Endothelial cell of umbilical vein (primary cell): Measurements from ENCODE around the gene PPP1R13B. TPM values are rescaled to one million over a fixed set of nuclear protein-coding genes. Genes with fewer than 3 reads are reported as not detected.

Experiments used
- BruUV-seq: library from RNA; stranded (reverse); fragments of 400-500 nt; replicated peaks from 2 replicates; lab custom pipeline; 2021; lab: Mats Ljungman, UMichigan
- CTCF ChIA-PET: fragments of 300-600, 350-600 bp; sonication (Branson Sonifier 250); formaldehyde crosslinking; loops from one replicate; lab custom pipeline; 2021; ENCODE audit warnings: antibody characterized with exemption, inconsistent platforms; lab: Charles Lee
- POLR2A ChIA-PET: fragments of 300-600, 350-600 bp; sonication (Branson Sonifier 250); formaldehyde crosslinking; loops from one replicate; lab custom pipeline; 2021; ENCODE audit warnings: antibody characterized with exemption, inconsistent platforms; lab: Charles Lee
- DNase-seq: peaks from one replicate; pipeline ENCODE4 v3.0.0-alpha.2; 2011; ENCODE audit warnings: low read depth, low spot score
- FAIRE-seq: peaks from 2 replicates; lab custom pipeline; 2011; peaks lifted over from hg19 to GRCh38; lab: Jason Lieb, UNC
- H2AFZ ChIP-seq: 2 replicates; pipeline ENCODE4 v1.6.0; 2012; ENCODE audit warnings: low read depth, low read length, control low read depth, inconsistent platforms
- H3K27ac ChIP-seq: 2 replicates; pipeline ENCODE4 v1.5.1; 2011; ENCODE audit warnings: low read depth, mild to moderate bottlenecking, control low read depth, low read length, moderate library complexity; ENCODE audit not compliant: insufficient read depth
- H3K27me3 ChIP-seq, 2 experiments: 2 replicates each; pipeline versions ENCODE4 v1.6.0 to v1.6.1; 2011; ENCODE audit warnings: low read length in 2 of 2, mixed read lengths in 1 of 2; ENCODE audit not compliant: control insufficient read depth in 2 of 2, insufficient read depth in 2 of 2
- H3K36me3 ChIP-seq, 2 experiments: 2 replicates in 1 of 2; 3 replicates in 1 of 2; pipeline ENCODE4 v1.5.1; 2011; ENCODE audit warnings: low read length in 2 of 2, mild to moderate bottlenecking in 1 of 2, moderate library complexity in 1 of 2; ENCODE audit not compliant: control insufficient read depth in 2 of 2, insufficient read depth in 2 of 2; ENCODE audit errors: extremely low read depth in 1 of 2
- H3K4me1 ChIP-seq: 3 replicates; pipeline ENCODE4 v1.5.1; 2011; ENCODE audit warnings: mild to moderate bottlenecking, low read length; ENCODE audit not compliant: control insufficient read depth, insufficient read depth; ENCODE audit errors: extremely low read depth
- H3K4me2 ChIP-seq: 2 replicates; pipeline ENCODE4 v1.6.1; 2011; ENCODE audit warnings: low read length, control low read depth, mixed read lengths; ENCODE audit not compliant: insufficient read depth
- H3K4me3 ChIP-seq, 3 experiments: fragments of 200-600 bp in 1 of 3; sonication (generic), shearing (Covaris generic) in 1 of 3; replicated peaks in 1 of 3; 2 replicates each; pipeline ENCODE4 v1.5.1; 2011 to 2016; ENCODE audit warnings: control low read depth in 3 of 3, low read length in 3 of 3, mild to moderate bottlenecking in 2 of 3, inconsistent platforms in 1 of 3, low read depth in 1 of 3, moderate library complexity in 1 of 3; ENCODE audit not compliant: insufficient read depth in 1 of 3
- H3K79me2 ChIP-seq: 2 replicates; pipeline ENCODE4 v1.6.0; 2012; ENCODE audit warnings: low read length, inconsistent platforms; ENCODE audit not compliant: control insufficient read depth, insufficient read depth
- H3K9ac ChIP-seq: replicated peaks from 2 replicates; pipeline ENCODE3; 2011; ENCODE audit warnings: low read length, control low read depth; ENCODE audit not compliant: insufficient read depth; ENCODE audit errors: extremely low read depth
- H3K9me1 ChIP-seq: replicated peaks from 3 replicates; pipeline ENCODE4 v1.6.0; 2011; ENCODE audit warnings: mild to moderate bottlenecking, low read length; ENCODE audit not compliant: control insufficient read depth, insufficient read depth; ENCODE audit errors: extremely low read depth
- H3K9me3 ChIP-seq: replicated peaks from 2 replicates; pipeline ENCODE4 v1.5.1; 2012; ENCODE audit warnings: low read length, inconsistent platforms; ENCODE audit not compliant: control insufficient read depth, insufficient read depth
- H4K20me1 ChIP-seq: replicated peaks from 2 replicates; pipeline ENCODE3; 2011; ENCODE audit warnings: mild to moderate bottlenecking, low read length; ENCODE audit not compliant: control insufficient read depth, insufficient read depth; ENCODE audit errors: extremely low read depth
- CTCF ChIP-seq, 2 donors: IDR thresholded peaks; 1 replicate in 1 of 2; 2 replicates in 1 of 2; pipeline ENCODE4 v1.5.1; 2011; ENCODE audit warnings: low read length in 2 of 2, mild to moderate bottlenecking in 2 of 2, moderate library complexity in 2 of 2, control low read depth in 1 of 2, inconsistent platforms in 1 of 2, low read depth in 1 of 2; ENCODE audit not compliant: insufficient read depth in 1 of 2; ENCODE audit errors: extremely low read depth in 1 of 2
- EZH2 ChIP-seq: IDR thresholded peaks from 2 replicates; pipeline ENCODE4 v1.6.1; 2012; ENCODE audit warnings: borderline replicate concordance, low read depth, mild to moderate bottlenecking, moderate library complexity, low read length, inconsistent platforms; ENCODE audit not compliant: severe bottlenecking
- FOS ChIP-seq: IDR thresholded peaks from 2 replicates; pipeline ENCODE4 v1.6.1; 2011; ENCODE audit warnings: mild to moderate bottlenecking, low read length, moderate library complexity, borderline replicate concordance; ENCODE audit not compliant: insufficient read depth
- GATA2 ChIP-seq: IDR thresholded peaks from 2 replicates; pipeline ENCODE4 v1.7.0; 2011; ENCODE audit warnings: low read depth, mild to moderate bottlenecking, moderate library complexity, mixed read lengths, low read length; ENCODE audit not compliant: insufficient read length, insufficient read depth
- JUN ChIP-seq: IDR thresholded peaks from 2 replicates; pipeline ENCODE4 v1.6.1; 2011; ENCODE audit warnings: borderline replicate concordance, low read depth; ENCODE audit not compliant: insufficient read length, insufficient read depth
- MAX ChIP-seq: IDR thresholded peaks from 2 replicates; pipeline ENCODE4 v1.6.1; 2011; ENCODE audit not compliant: insufficient read depth, insufficient read length
- MYC ChIP-seq: IDR thresholded peaks from one replicate; pipeline ENCODE4 v1.6.1; 2011; ENCODE audit warnings: mild to moderate bottlenecking, low read depth, low read length
- POLR2A ChIP-seq: IDR thresholded peaks from 2 replicates; pipeline ENCODE4 v1.6.1; 2012; ENCODE audit warnings: low read depth, mild to moderate bottlenecking, control low read depth, low read length
- POLR2AphosphoS5 ChIP-seq: IDR thresholded peaks from 2 replicates; pipeline ENCODE4 v1.6.1; 2012; ENCODE audit warnings: low read depth, mild to moderate bottlenecking, control low read depth, low read length, moderate library complexity; ENCODE audit not compliant: insufficient read depth
- dilution Hi-C: fragments of 300-500 bp; cut with MboI; formaldehyde crosslinking; loops from one replicate; pipeline ENCODE4 v1.15.0; 2019; ENCODE audit warnings: low sequenced_read_pairs; ENCODE audit not compliant: extremely low pct_ligation_motif_present
- intact Hi-C: fragments of 100-400 bp; cut with micrococcal nuclease; formaldehyde crosslinking; loops from one replicate; pipeline ENCODE4 v1.10.0; 2022
- polyA plus RNA-seq, 4 experiments: library from polyadenylated mRNA; depleted of rRNA in 3 of 4; stranded (reverse) in 3 of 4; unstranded in 1 of 4; fragments of >200 nt; gene quantifications; 2 replicates each; pipeline versions ENCODE4 v1.2.1 to v1.2.3, GENCODE V29; 2011 to 2012; ENCODE audit warnings: missing spikeins in 1 of 4
- total RNA-seq: library from RNA; stranded (reverse); gene quantifications from 2 replicates; pipeline ENCODE4 v1.2.3, GENCODE V29; 2021

Gene PPP1R13B
- total and polyA plus RNA-seq, 2 donors (not counting 3 experiments of a cell fraction or from before 2014, with no cell fraction given), result 10.0 to 30.0 TPM

- no peak overlapping the region for H3K4me3 ChIP-seq
- H4K20me1 ChIP-seq, result no peaks in the 10 kb centered on the region
- H3K9me1 ChIP-seq, result no peaks in the 10 kb centered on the region
- H3K36me3 ChIP-seq, result no peaks in the 10 kb centered on the region
- H3K79me2 ChIP-seq, result peaks cover 2% of the 10 kb centered on the region
- FAIRE-seq, result no peak
- peak; percentile 40 for DNase-seq
- intact Hi-C loops (no loop called here), dilution Hi-C loops (no loop called here)
- no peaks in the 10 kb centered on the region for H3K9me3 ChIP-seq
- no peak overlapping the region for H3K4me2 ChIP-seq
- no peaks in the 10 kb centered on the region for H3K27me3 ChIP-seq
- TF ChIP-seq POLR2AphosphoS5 (no peak), FOS (no peak), MYC (no peak), CTCF (IDR thresholded peaks at IDR 0.05; ENCODE audit: extremely low read depth in 1 of 2, insufficient read depth in 1 of 2, low read depth in 1 of 2, low read length in 2 of 2) (no peak), JUN (no peak), GATA2 (no peak), POLR2A (no peak), EZH2 (no peak), MAX (no peak)
- no peak overlapping the region for H2AFZ ChIP-seq
- BruUV-seq, result no TSS peak
- POLR2A ChIA-PET, result no interaction called here
- no peak overlapping the region for H3K27ac ChIP-seq
- peaks cover 11% of the 10 kb centered on the region for H3K4me1 ChIP-seq
- CTCF ChIA-PET, result interaction anchor here (1.5 to 5.4 kb wide), 6 partner anchors 9 to 85 kb away, joined by 3 to 47 read pairs (median 6); no protein-coding TSS in a partner anchor
- no peak overlapping the region for H3K9ac ChIP-seq
These were observed 26.5 kb downstream of the PPP1R13B start for GRCh38 chr14:103820908-103821307.
